ENCODE measurements around the gene ZNF324B. TPM values are rescaled to one million over a fixed set of nuclear protein-coding genes. Genes with fewer than 3 reads are reported as not detected.
"Not testable (repeated sequence)": the region's sequence is repeated elsewhere in the genome, so short reads cannot be mapped to it uniquely, and the experiment has no call there.

ZNF324B gene
- total RNA-seq, 1 experiment from 2014 or later: 4.6 TPM

- H3K27me3 ChIP-seq (replicated peaks; ENCODE audit: control insufficient read depth, insufficient read depth, low read length): no peaks in the 10 kb centered on the region
- Mint-ChIP-seq H3K27ac (ENCODE audit: unreplicated experiment) (no peak overlapping the region), H3K4me1 (ENCODE audit: low read depth, unreplicated experiment) (no peaks in the 10 kb centered on the region), H3K9me3 (ENCODE audit: unreplicated experiment) (no peaks in the 10 kb centered on the region), H3K4me3 (ENCODE audit: unreplicated experiment) (no peak overlapping the region), H3K27me3 (ENCODE audit: insufficient read depth, unreplicated experiment) (no peaks in the 10 kb centered on the region), H3K36me3 (ENCODE audit: insufficient read depth, unreplicated experiment) (peaks cover 8% of the 10 kb centered on the region)
- ChIA-PET CTCF (no interaction called here), POLR2A (interaction anchor here (0.7 to 1.0 kb wide), 2 partner anchors 36 to 60 kb away, joined by 3 read pairs; partner anchors contain the start of genes TRIM28 and ZBTB45)
- no peaks in the 10 kb centered on the region for H3K4me1 ChIP-seq
- TF ChIP-seq CTCF (IDR thresholded peaks at IDR 0.05; ENCODE audit: insufficient read depth in 1 of 2, low read depth in 1 of 2, low read length in 1 of 2, severe bottlenecking in 1 of 2, unreplicated experiment in 1 of 2): no peak
- intact Hi-C loops (cut with micrococcal nuclease; ENCODE audit: unreplicated experiment): no loop called here
- DNase-seq: no peak
- H3K4me3 ChIP-seq (ENCODE audit: low read depth, low read length): no peak overlapping the region
- BruUV-seq (replicated peaks): no TSS peak
- no peaks in the 10 kb centered on the region for H3K36me3 ChIP-seq (ENCODE audit: control insufficient read depth, insufficient read depth, low read length)
- H3K9me3 ChIP-seq: no peaks in the 10 kb centered on the region
These were observed 32.4 kb downstream of the ZNF324B start for GRCh38 chr19:58483776-58484175.

GRCh38 chr19:58484349-58484748, 32.9 kb downstream of the ZNF324B start:
- POLR2A ChIA-PET: interaction anchor here (1.0 kb wide), 1 partner anchor 35 kb away, joined by 3 read pairs; the partner anchor contains the start of gene ZBTB45
- peak in 1 of 2 experiments; percentile 22 for TF ChIP-seq CTCF (IDR thresholded peaks at IDR 0.05; ENCODE audit: insufficient read depth in 1 of 2, low read depth in 1 of 2, low read length in 1 of 2, severe bottlenecking in 1 of 2, unreplicated experiment in 1 of 2)
- intact Hi-C loops (cut with micrococcal nuclease; ENCODE audit: unreplicated experiment); H3K9me3 Mint-ChIP-seq (ENCODE audit: unreplicated experiment); CTCF ChIA-PET; H3K4me1 Mint-ChIP-seq (ENCODE audit: low read depth, unreplicated experiment); H3K36me3 ChIP-seq (ENCODE audit: control insufficient read depth, insufficient read depth, low read length); H3K4me3 ChIP-seq (ENCODE audit: low read depth, low read length); H3K4me3 Mint-ChIP-seq (ENCODE audit: unreplicated experiment); BruUV-seq (replicated peaks); H3K27me3 ChIP-seq (replicated peaks; ENCODE audit: control insufficient read depth, insufficient read depth, low read length); H3K27ac Mint-ChIP-seq (ENCODE audit: unreplicated experiment); DNase-seq; H3K4me1 ChIP-seq; H3K27me3 Mint-ChIP-seq (ENCODE audit: insufficient read depth, unreplicated experiment); H3K9me3 ChIP-seq; H3K36me3 Mint-ChIP-seq (ENCODE audit: insufficient read depth, unreplicated experiment): not testable (repeated sequence)

GRCh38 chr19:58491393-58491792, 40.0 kb downstream of the ZNF324B start:
- Histone ChIP-seq H3K4me1 (no peaks in the 10 kb centered on the region), H3K4me3 (ENCODE audit: low read depth, low read length) (no peak overlapping the region), H3K36me3 (ENCODE audit: control insufficient read depth, insufficient read depth, low read length) (no peaks in the 10 kb centered on the region), H3K27me3 (replicated peaks; ENCODE audit: control insufficient read depth, insufficient read depth, low read length) (no peaks in the 10 kb centered on the region), H3K9me3 (no peaks in the 10 kb centered on the region)
- ChIA-PET CTCF (no interaction called here), POLR2A (no interaction called here)
- Mint-ChIP-seq H3K4me1 (ENCODE audit: low read depth, unreplicated experiment) (no peaks in the 10 kb centered on the region), H3K4me3 (ENCODE audit: unreplicated experiment) (no peak overlapping the region), H3K27ac (ENCODE audit: unreplicated experiment) (no peak overlapping the region), H3K9me3 (ENCODE audit: unreplicated experiment) (no peaks in the 10 kb centered on the region), H3K36me3 (ENCODE audit: insufficient read depth, unreplicated experiment) (no peaks in the 10 kb centered on the region), H3K27me3 (ENCODE audit: insufficient read depth, unreplicated experiment) (no peaks in the 10 kb centered on the region)
- no peak for TF ChIP-seq CTCF (IDR thresholded peaks at IDR 0.05; ENCODE audit: insufficient read depth in 1 of 2, low read depth in 1 of 2, low read length in 1 of 2, severe bottlenecking in 1 of 2, unreplicated experiment in 1 of 2)
- no peak for DNase-seq
- intact Hi-C loops (cut with micrococcal nuclease; ENCODE audit: unreplicated experiment): no loop called here
- no TSS peak for BruUV-seq (replicated peaks)
